H9 (cell line): ENCODE data around the gene TAF12. TPM values are rescaled to one million over a fixed set of nuclear protein-coding genes. Genes with fewer than 3 reads are reported as not detected.

ENCODE experiments used
- DNase-seq: peaks from one replicate; pipeline ENCODE4 v3.0.0-alpha.2; 2017
- H2AFZ ChIP-seq: one replicate; pipeline ENCODE4 v1.6.1; 2013; ENCODE audit warnings: mild to moderate bottlenecking, low read length, control low read depth, moderate library complexity
- H2AK5ac ChIP-seq: 2 replicates; pipeline ENCODE4 v1.6.1; 2013; ENCODE audit warnings: low read length, control low read depth, mixed read lengths; ENCODE audit not compliant: insufficient read length
- H2BK120ac ChIP-seq: one replicate; pipeline ENCODE4 v1.6.1; 2013; ENCODE audit warnings: low read depth, mild to moderate bottlenecking, low read length, control low read depth, inconsistent platforms; ENCODE audit not compliant: poor library complexity, severe bottlenecking
- H2BK12ac ChIP-seq: 2 replicates; pipeline ENCODE4 v1.6.1; 2013; ENCODE audit warnings: low read length, control low read depth, mixed read lengths, low read depth; ENCODE audit not compliant: insufficient read length
- H2BK15ac ChIP-seq: 2 replicates; pipeline ENCODE4 v1.6.1; 2013; ENCODE audit warnings: low read depth, low read length, control low read depth
- H2BK20ac ChIP-seq: one replicate; pipeline ENCODE4 v1.6.1; 2013; ENCODE audit warnings: low read depth, mild to moderate bottlenecking, low read length, control low read depth, inconsistent platforms; ENCODE audit not compliant: poor library complexity, severe bottlenecking
- H2BK5ac ChIP-seq: 2 replicates; pipeline ENCODE4 v1.6.1; 2013; ENCODE audit warnings: low read length, control low read depth, mixed read lengths; ENCODE audit not compliant: insufficient read length
- H3K14ac ChIP-seq: 2 replicates; pipeline ENCODE4 v1.6.1; 2013; ENCODE audit warnings: low read length, control low read depth; ENCODE audit not compliant: insufficient read depth
- H3K18ac ChIP-seq: 2 replicates; pipeline ENCODE4 v1.6.1; 2013; ENCODE audit warnings: low read depth, mild to moderate bottlenecking, mixed read lengths, low read length, control low read depth; ENCODE audit not compliant: insufficient read length
- H3K23ac ChIP-seq: 2 replicates; pipeline ENCODE4 v1.6.1; 2013; ENCODE audit warnings: low read length, control low read depth, mixed read lengths, low read depth; ENCODE audit not compliant: insufficient read length
- H3K23me2 ChIP-seq: 2 replicates; pipeline ENCODE4 v1.6.1; 2013; ENCODE audit warnings: low read depth, mild to moderate bottlenecking, mixed read lengths, low read length, control low read depth; ENCODE audit not compliant: insufficient read length, poor library complexity, severe bottlenecking
- H3K27ac ChIP-seq: 2 replicates; pipeline ENCODE4 v1.5.1; 2013; ENCODE audit warnings: low read length, control low read depth, mixed read lengths, low read depth; ENCODE audit not compliant: insufficient read length
- H3K27me3 ChIP-seq: 2 replicates; pipeline ENCODE4 v1.6.1; 2013; ENCODE audit warnings: low read length, control low read depth, inconsistent platforms; ENCODE audit not compliant: insufficient read depth
- H3K4ac ChIP-seq: 2 replicates; pipeline ENCODE4 v1.6.1; 2013; ENCODE audit warnings: low read depth, mild to moderate bottlenecking, control low read depth, inconsistent platforms, low read length, moderate library complexity
- H3K4me1 ChIP-seq: 2 replicates; pipeline ENCODE4 v1.6.1; 2013; ENCODE audit warnings: low read length, control low read depth, inconsistent platforms; ENCODE audit not compliant: insufficient read depth
- H3K4me2 ChIP-seq: 2 replicates; pipeline ENCODE4 v1.6.1; 2013; ENCODE audit warnings: low read length, control low read depth, mixed read lengths; ENCODE audit not compliant: insufficient read length, insufficient read depth
- H3K56ac ChIP-seq: 2 replicates; pipeline ENCODE4 v1.6.1; 2013; ENCODE audit warnings: low read depth, mild to moderate bottlenecking, mixed read lengths, low read length, control low read depth; ENCODE audit not compliant: insufficient read length
- H3K79me1 ChIP-seq: 2 replicates; pipeline ENCODE4 v1.6.1; 2013; ENCODE audit warnings: low read depth, mild to moderate bottlenecking, moderate library complexity, low read length, control low read depth, inconsistent platforms; ENCODE audit not compliant: insufficient read depth, poor library complexity, severe bottlenecking
- H3K79me2 ChIP-seq: 2 replicates; pipeline ENCODE4 v1.6.1; 2013; ENCODE audit warnings: low read length, control low read depth, inconsistent platforms; ENCODE audit not compliant: insufficient read depth
- H3K9ac ChIP-seq: 2 replicates; pipeline ENCODE4 v1.6.1; 2013; ENCODE audit warnings: low read length, control low read depth, mixed read lengths; ENCODE audit not compliant: insufficient read length; ENCODE audit errors: extremely low read depth
- H3K9me3 ChIP-seq: one replicate; pipeline ENCODE4 v1.6.1; 2013; ENCODE audit warnings: low read depth, low read length, inconsistent platforms; ENCODE audit not compliant: control insufficient read depth
- H3T11ph ChIP-seq: one replicate; pipeline ENCODE4 v1.6.1; 2013; ENCODE audit warnings: mild to moderate bottlenecking, low read length, control low read depth, inconsistent platforms
- H4K20me1 ChIP-seq: one replicate; pipeline ENCODE4 v1.6.1; 2013; ENCODE audit not compliant: control insufficient read depth, insufficient read length, insufficient read depth
- H4K5ac ChIP-seq: 2 replicates; pipeline ENCODE4 v1.6.1; 2013; ENCODE audit warnings: low read depth, mild to moderate bottlenecking, mixed read lengths, low read length, control low read depth; ENCODE audit not compliant: insufficient read length
- H4K8ac ChIP-seq: replicated peaks from 2 replicates; pipeline ENCODE4 v1.6.1; 2013; ENCODE audit warnings: low read length, control low read depth, mixed read lengths, low read depth; ENCODE audit not compliant: insufficient read length
- H4K91ac ChIP-seq: 2 replicates; pipeline ENCODE4 v1.6.1; 2013; ENCODE audit warnings: low read depth, mild to moderate bottlenecking, moderate library complexity, mixed read lengths, low read length, control low read depth; ENCODE audit not compliant: insufficient read length
- H3K27ac Mint-ChIP-seq, 3 experiments: 2 replicates in 2 of 3; 3 replicates in 1 of 3; pipeline ENCODE4 v1.8.0; 2020 to 2021; ENCODE audit warnings: mixed read lengths in 3 of 3, mild to moderate bottlenecking in 1 of 3, moderate library complexity in 1 of 3
- H3K27me3 Mint-ChIP-seq: 2 replicates; pipeline ENCODE4 v1.8.0; 2021; ENCODE audit warnings: low read depth, mild to moderate bottlenecking, moderate library complexity, mixed read lengths
- H3K36me3 Mint-ChIP-seq, 3 experiments: 2 replicates in 2 of 3; 3 replicates in 1 of 3; pipeline ENCODE4 v1.8.0; 2020 to 2021; ENCODE audit warnings: low read depth in 3 of 3, mixed read lengths in 3 of 3; ENCODE audit not compliant: insufficient read depth in 1 of 3
- H3K4me1 Mint-ChIP-seq, 2 experiments: 2 replicates each; pipeline ENCODE4 v1.8.0; 2020; ENCODE audit warnings: mixed read lengths in 2 of 2
- H3K4me3 Mint-ChIP-seq, 2 experiments: 2 replicates in 1 of 2; 3 replicates in 1 of 2; pipeline ENCODE4 v1.8.0; 2020 to 2021; ENCODE audit warnings: mild to moderate bottlenecking in 2 of 2, mixed read lengths in 2 of 2, moderate library complexity in 1 of 2
- H3K9me3 Mint-ChIP-seq, 2 experiments: 2 replicates in 1 of 2; 3 replicates in 1 of 2; pipeline ENCODE4 v1.8.0; 2020; ENCODE audit warnings: mild to moderate bottlenecking in 2 of 2, mixed read lengths in 2 of 2, moderate library complexity in 1 of 2
- WGBS: extraction: QIAGEN DNeasy Blood & Tissue Kit; methylation state at CpG from one replicate; pipeline ENCODE4 v1.1.7; 2013; ENCODE audit warnings: missing lambda C conversion rate, low lambda C conversion rate, mixed read lengths; ENCODE audit not compliant: insufficient read length; ENCODE audit errors: extremely low coverage; 5-methylcytosine and 5-hydroxymethylcytosine counted together
- total RNA-seq: library from RNA; stranded (reverse); gene quantifications from 2 replicates; pipeline ENCODE4 v1.2.1, GENCODE V29; 2021
- TF ChIP-seq, protein P1 (sequence below): fragments of 200-600 bp; sonication (generic); conservative IDR thresholded peaks from 3 replicates; pipeline ENCODE4 v1.8.0; 2021; ENCODE audit warnings: antibody characterized with exemption, mild to moderate bottlenecking

TAF12 gene
- total RNA-seq, 1 experiment from 2014 or later, result 22.1 TPM

DNA sequence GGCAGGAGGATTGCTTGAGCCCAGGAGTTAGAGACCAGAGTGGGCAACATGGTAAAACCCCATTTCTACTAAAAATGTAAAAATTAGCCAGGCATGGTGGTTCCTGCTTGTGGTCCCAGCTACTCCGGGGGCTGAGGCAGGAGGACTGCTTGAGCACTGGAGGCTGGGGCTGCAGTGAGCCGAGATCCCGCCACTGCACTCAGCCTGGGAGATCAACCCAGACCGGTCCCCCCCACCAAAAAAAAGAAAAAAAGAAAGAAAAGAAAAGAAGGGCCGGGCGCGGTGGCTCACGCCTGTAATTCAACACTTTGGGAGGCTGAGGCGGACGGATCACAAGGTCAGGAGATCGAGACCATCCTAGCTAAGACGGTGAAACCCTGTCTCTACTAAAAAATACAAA is 23.9 kb upstream of the TAF12 start:
- Mint-ChIP-seq H3K4me3 (no peak overlapping the region; a peak in 1 of 5 replicates), H3K27ac (no peak overlapping the region), H3K4me1 (peaks cover 21 to 31% of the 10 kb centered on the region in 2 experiments)

More for the DNA sequence above, 23.9 kb upstream of the TAF12 start:
- Histone ChIP-seq H3K79me2 (peaks cover 3% of the 10 kb centered on the region; the same call in 1 of the 2 replicates), H2BK12ac (no peak overlapping the region), H3K27me3 (no peaks in the 10 kb centered on the region), H3T11ph (no peak overlapping the region), H3K18ac (no peak overlapping the region), H4K20me1 (no peaks in the 10 kb centered on the region), H3K23me2 (peaks cover 6% of the 10 kb centered on the region), H3K14ac (no peak overlapping the region), H2AFZ (no peak overlapping the region), H3K79me1 (no peaks in the 10 kb centered on the region), H3K9me3 (no peaks in the 10 kb centered on the region), H4K5ac (no peak overlapping the region), H3K23ac (no peak overlapping the region), H3K4me2 (no peak overlapping the region), H2BK120ac (no peak overlapping the region), H4K8ac (no peak overlapping the region), H3K56ac (no peak overlapping the region), H3K4ac (no peak overlapping the region), H2BK15ac (no peak overlapping the region), H3K9ac (no peak overlapping the region), H2AK5ac (no peak overlapping the region), H4K91ac (no peak overlapping the region), H3K4me1 (no peaks in the 10 kb centered on the region; the same call in 1 of the 2 replicates), H2BK5ac (no peak overlapping the region), H2BK20ac (no peak overlapping the region), H3K27ac (no peak overlapping the region)
- H3K36me3 Mint-ChIP-seq, result no peaks in the 10 kb centered on the region
- no peaks in the 10 kb centered on the region for H3K9me3 Mint-ChIP-seq
- no CpG with 5 or more reads among the region's 12 CpGs for WGBS
- H3K27me3 Mint-ChIP-seq, result no peaks in the 10 kb centered on the region
- DNase-seq, result no peak
- TF ChIP-seq, protein P1, sequence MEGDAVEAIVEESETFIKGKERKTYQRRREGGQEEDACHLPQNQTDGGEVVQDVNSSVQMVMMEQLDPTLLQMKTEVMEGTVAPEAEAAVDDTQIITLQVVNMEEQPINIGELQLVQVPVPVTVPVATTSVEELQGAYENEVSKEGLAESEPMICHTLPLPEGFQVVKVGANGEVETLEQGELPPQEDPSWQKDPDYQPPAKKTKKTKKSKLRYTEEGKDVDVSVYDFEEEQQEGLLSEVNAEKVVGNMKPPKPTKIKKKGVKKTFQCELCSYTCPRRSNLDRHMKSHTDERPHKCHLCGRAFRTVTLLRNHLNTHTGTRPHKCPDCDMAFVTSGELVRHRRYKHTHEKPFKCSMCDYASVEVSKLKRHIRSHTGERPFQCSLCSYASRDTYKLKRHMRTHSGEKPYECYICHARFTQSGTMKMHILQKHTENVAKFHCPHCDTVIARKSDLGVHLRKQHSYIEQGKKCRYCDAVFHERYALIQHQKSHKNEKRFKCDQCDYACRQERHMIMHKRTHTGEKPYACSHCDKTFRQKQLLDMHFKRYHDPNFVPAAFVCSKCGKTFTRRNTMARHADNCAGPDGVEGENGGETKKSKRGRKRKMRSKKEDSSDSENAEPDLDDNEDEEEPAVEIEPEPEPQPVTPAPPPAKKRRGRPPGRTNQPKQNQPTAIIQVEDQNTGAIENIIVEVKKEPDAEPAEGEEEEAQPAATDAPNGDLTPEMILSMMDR, result no peak
